Left hindlimb (tissue), 1 donor: ENCODE results near the gene IP6K1.
"Not testable (repeated sequence)": the region's sequence is repeated elsewhere in the genome, so short reads cannot be mapped to it uniquely, and the experiment has no call there.

Experiments used
- DNase-seq: peaks from one replicate; pipeline ENCODE4 v3.0.0-alpha.2; 2018

IP6K1 gene

DNA sequence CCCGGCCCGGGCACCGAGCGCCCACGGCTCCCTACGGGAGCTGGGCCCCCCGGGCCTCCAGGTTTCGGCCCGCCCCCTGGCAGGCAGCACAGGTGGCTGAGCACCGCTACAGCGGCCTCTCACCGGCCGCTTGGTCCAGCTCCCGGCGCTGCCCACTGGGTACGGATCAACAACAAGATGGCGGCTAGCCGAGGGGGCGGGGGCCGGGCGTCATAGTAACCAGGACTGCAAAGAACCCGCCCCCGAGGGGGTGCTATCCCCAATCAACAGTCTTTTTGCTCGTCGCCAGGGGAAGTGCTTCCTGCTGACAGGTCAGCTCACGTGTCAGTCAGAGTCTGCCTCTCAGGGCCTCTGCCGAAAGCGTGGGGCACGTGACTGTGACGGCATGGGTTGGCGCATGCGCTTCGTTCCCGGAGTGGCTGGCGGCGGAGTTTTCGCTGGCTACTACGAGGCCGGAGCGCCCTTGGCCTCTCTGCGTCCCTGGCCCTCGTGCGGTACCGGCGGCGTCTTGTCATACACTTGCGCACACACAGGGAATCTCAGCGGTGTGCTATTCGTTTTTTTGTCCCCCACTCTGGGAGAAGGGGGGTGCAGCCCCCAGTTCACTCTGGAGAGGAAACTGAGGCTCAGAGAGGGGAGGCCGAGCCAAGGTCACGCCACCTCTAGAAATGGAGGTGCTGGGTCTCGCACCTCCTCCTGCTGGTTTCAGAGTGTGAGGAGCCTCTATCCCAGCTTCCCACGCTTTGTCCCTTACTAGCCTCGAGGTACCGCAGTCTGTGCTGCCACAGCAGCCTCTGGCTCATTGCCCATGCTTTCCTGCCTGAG is at the start of gene IP6K1:
Gene IP6K1, minus strand, starts transcription at position 186 of the 825 bp plus-strand sequence. CDS start 38,502 bp downstream, outside the sequence.
- DNase-seq, result peak; percentile 100

DNA sequence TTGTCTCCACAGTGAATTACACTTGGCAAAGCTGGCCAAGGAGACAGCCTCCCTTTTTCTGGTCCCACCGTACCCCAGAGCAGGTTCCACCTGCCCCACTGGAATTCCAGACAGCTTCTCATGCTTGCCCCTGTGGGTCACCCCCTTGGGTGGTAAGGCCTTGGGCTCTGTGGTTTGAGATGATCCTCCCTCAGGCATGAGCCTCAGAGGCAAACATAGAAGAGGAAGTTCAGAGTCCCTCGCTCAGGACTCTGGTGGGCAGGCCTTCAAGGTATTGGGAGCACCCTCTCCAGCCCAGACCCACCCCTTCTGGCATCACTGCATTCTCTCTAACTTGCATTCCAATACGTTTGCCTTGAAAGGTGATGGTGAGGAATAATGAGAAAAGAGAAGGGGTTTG is 45.0 kb upstream of the IP6K1 start:
- DNase-seq, result no peak

DNA sequence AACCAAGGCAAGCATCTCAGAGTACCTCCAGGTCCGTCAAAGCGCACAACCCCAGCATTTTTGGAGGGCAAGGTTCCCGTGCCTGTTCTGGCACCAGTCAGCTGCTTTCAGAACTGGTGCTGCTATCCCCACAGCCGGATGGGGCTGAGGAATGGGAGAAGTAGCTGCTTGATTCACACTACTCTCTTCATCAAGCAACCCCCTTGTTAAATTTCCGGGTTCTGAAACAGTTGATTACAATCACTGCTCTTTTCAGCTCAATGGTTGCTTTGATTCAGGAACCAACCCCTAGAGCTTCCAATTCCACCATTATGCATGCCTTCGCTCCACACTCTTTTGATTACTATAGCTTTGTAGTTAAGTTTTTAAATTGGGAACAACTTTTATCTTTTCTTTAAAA is 39.7 kb upstream of the IP6K1 start:
- no peak for DNase-seq

DNA sequence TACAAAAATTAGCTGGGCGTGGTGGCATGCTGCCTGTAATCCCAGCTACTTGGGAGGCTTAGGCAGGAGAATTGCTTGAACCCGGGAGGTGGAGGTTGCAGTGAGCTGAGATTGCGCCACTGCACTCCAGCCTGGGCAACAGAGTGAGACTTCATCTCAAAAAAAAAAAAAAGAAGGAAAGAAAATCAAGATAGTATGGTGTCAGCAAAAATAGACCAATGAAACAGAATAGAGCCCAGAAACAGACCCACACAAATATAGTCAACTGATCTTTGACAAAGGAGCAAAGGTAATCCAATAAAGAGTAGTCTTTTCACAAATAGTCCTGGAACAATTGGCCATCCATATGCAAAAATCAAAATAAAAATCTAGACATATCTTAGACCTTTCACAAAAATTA is 36.8 kb upstream of the IP6K1 start:
- not testable (repeated sequence) for DNase-seq

DNA sequence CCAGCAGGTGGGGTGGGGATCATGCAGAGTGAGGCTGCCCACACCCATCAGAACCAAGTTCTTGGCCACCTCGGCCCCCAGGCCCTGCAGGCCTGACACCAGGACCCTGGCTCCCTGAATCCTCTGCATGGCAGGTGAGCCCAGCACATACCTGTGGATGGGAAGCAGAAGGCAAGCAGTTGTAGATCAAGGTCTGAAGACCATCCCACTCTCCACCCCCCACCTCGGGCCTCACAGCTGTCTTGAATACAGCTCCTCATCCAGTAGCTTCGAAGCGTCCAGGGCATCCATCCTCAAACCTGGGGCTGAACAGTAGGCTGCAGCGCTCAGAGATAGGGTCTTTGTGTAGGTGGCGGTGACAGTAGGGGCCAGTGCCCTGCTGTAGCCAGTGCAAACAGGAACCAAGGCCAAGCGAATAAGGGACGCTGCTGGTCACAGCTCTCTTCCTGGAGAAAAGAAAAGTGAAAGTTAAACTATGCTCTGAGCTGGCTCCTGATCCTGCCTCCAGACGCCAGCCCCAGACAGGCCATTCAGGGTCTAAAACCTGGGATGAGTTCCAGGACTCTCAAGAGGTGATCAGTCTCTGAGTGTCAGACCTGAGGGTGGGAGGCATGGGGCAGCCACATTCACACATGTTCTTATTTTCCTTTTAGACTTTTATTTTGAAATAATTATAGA is 27.3 kb upstream of the IP6K1 start, which contains the start of gene UBA7:
Gene UBA7, minus strand, starts transcription at position 457 of the 678 bp plus-strand sequence. Its CDS starts 166 bp downstream, at position 291.
- DNase-seq, result peak; percentile 64

DNA sequence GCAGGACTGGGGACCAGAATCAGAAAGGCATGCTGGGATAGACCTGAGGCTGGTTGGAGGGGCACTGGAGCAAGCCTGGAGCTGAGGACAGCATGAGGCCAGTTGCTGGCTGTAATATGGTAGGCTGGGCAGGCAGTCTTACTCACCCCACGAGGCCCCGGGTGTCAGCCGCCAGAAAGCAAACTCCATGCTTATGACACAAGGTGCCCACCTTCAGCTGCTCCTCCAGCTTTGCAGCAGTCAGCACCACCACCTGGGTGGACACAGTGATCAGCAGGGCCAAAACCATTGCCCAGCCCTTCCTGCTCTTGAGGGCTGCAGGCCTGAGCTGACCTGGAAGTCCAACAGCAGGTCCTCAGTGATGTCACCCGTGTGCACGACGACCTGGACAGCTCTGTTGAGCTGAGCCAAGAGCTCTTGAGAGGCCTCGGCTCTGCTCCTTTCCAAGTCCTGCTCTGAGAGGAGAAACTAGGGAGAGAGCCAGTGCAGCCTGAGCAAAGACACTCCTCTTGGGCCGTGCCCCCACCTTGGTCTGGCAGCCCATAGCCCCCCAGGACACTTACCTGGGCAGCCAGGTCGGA is 26.7 kb upstream of the IP6K1 start:
- no peak for DNase-seq

DNA sequence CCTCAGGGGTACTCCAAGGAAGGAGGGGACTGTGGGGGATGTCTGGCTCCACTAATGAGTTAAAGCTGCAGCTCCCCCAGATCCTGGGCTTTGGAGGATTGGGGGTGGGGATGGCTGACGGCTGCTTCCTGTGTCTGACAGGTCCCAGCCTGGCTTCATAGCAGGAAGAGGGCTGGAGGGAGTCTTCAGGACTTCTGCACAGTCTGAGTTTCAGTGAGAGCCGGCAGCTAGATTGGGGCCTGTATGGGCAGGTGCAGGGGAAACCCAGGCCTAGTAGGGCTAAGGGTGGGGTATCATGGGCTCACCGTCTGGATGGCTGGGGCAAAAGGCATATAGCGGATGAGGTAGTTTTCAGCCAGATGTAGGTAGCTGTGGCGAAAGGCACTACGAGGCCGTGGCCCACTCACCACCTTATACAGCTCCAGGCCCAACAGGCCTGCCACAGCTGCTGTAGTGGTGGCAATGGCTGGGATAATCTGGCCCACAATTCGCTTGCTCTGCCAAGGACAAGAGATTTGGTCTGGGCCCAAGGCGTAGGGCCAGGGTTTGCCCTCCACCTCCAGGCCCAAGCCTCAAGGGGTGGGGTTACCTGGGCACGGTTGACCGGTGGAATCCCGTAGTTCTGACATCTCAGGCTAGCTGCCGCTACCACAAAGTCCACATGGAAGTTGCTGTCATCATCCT is 21.2 kb upstream of the IP6K1 start:
- DNase-seq, result no peak

DNA sequence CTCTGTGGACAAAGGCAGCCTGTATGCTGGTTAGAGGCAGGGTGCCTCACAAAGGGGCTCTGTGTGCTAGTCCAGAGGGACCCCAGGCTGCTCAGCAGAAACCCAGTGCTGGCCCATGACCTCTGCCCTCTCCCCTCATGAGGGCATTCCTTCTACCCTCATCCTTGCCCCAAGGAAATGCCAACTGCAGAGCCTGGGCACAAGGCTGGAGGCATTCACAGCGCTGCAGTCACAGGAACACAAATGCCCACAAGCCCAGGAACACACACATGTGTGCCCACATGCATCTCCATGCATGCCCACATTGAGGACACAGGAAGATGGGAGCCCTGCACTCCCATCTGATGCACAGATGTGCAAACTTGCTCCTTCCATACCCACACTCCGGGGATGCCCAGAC is 20.5 kb upstream of the IP6K1 start:
- DNase-seq, result no peak

DNA sequence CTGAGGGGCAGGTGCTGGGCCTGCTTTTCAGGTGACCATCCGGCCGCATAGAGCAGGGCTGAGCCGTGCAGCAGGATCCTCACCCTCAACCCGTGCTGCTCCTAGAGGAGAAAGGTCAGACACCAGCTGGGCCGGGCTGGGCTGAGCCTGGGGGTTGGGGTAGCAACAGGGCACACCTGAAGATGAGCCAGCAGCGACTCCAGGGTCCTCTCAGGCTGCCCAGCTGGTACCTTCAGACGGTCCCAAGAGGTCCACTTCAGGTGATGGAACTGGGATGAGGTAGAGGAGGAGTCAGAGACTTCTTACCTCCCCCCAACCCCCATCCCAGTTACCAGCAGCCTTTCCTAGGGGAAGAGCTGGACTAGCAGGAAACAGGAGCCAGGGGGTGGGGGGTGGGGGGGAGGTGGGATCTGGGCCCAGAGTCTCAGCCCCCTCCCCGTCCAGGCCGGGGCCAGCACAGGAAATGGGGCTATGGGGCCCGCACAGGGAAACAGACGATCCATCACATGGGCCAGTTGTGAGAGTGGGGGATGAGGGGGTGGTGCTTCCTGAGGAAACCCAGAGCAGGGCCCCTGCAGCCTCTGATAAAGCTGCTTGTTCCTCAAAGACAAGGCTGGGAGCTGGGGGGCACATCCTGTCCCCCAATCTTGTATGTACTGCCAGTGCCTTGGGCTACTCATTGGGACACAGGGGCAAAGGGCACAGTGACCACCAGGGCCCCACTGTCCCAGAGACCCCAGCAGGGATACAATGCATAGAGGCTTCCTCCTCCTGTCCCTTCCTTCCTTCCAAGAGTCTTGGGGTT is 19.8 kb upstream of the IP6K1 start:
- peak; percentile 94 for DNase-seq

DNA sequence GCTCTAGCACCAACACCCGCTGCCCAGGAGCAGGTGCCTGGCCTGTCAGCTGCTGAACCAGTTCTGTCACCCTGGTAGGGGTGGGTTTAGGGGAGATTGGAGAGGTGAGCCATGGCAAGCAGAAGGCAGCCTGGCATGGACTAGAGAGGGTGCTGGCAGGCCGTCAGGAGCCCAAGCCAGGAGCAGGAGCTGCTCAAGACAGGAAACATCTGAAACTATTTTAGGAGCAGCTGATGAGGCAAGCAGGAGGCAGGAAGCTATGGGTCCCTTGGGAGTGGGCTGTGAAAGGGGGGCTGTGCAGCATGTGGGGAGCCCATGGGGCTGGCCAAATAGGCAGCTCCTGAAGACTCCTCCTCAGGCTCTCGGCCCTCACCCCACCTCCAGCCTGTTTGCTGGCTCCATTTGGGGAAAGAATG is 19.0 kb upstream of the IP6K1 start:
- DNase-seq, result peak; percentile 94

DNA sequence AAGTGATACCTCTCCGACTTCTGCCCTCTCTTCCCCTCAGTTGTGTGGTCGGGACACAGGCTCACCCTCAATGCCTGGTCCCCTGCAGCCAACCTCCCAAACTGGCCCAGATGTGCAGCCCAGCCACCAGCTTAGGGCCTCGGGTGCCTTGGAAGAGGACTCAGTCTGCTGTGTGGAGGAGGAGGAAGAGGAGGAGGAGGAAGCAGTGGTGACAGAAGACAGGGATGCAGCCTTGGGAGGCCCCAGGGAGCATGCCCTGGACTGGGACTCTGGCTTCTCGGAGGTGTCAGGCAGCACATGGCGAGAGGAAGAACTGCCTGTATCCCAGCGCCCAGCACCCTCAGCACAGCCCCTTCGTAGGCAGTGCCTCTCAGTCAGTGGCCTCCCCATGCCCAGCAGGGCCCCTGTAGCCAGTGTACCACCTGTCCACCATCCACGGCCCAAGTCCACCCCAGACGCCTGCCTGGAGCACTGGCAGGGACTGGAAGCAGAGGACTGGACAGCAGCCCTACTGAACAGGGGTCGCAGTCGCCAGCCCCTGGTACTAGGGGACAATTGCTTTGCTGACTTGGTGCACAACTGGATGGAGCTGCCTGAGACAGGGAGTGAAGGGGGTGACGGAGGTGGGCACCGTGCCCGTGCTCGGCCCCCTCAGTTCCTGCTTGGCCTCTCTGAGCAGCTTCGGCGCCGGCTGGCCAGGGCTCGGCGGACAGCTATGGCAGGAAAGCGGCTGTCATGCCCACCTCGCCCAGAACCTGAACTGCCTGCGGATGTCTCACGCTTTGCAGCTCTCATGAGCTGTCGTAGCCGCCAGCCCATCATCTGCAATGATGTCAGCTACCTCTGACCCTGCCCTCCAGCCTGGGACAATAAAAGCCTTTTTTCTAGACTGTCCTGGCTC is 18.0 kb upstream of the IP6K1 start:
- peak; percentile 57 for DNase-seq

DNA sequence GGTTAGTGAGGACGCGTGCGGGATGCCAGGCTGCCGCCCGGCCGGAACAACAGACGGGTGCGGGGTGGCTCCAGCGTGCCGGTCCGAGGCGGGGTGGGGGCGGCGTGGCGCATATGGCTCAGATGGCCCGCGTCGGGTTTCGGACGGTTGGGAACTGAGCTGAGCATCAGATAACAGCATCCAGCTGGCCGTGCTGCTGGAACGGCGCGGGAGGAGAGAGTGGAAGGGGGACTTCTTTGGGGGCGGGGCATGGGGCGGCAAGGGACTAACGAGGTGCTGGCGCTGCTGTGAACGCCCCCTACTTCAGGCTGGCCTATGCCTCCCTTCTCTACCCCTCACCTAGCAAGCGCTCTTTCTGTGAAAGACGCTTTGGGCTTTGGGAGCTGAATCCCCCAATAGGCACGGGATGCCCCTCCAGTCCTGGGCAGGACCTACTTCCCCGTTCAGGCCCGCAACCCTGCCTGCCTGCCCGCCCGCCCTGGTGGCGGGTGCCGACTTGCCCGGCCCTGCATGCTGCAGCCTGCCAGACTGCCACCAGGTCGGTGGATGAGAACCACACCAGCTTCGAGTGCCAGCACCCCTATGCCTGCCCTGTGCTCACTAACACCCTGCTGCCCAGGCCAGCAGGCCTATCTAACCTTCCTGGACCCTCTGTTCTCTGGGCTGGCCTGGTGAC is 17.3 kb upstream of the IP6K1 start:
- DNase-seq, result peak; percentile 82

DNA sequence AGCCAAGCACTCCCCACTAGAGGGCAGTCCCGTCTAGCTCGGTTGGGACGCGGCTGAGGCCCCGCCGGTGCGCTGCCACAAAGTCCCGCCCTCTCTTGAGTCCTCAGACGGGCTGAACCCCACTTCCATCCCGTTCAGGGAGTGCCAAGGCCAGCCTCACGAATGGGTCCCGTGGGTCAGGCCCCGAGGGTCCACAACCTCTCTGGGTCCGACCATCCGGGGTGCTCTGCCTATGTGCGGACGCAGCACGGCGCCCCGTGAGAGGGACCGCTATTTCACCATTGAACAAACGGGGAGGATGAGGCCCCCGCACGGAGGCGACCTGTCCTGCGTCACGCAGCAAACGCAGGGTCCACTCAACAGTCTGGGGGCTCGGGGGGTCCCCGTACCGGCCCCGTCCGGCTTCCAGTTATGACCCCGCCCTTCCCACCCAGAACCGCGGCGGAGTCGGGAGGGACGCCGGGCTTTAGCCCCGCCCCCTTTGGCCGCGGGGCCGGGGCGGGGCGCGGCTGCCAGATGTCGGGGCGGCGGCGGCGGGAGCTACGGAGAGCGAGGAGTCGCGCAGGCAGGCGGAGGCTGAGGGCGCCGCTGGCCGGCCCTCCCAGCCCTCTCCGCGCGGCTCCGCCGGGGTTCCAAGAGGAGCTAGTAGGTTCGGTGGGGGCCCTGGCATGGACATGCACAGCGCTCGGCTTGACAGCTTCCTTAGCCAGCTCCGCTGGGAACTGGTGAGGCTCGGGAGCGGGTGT is 16.6 kb upstream of the IP6K1 start, which contains the start of gene INKA1:
Gene INKA1, plus strand, starts transcription at position 543 of the 746 bp plus-strand sequence. Its CDS starts 132 bp downstream, at position 675.
- peak; percentile 91 for DNase-seq

DNA sequence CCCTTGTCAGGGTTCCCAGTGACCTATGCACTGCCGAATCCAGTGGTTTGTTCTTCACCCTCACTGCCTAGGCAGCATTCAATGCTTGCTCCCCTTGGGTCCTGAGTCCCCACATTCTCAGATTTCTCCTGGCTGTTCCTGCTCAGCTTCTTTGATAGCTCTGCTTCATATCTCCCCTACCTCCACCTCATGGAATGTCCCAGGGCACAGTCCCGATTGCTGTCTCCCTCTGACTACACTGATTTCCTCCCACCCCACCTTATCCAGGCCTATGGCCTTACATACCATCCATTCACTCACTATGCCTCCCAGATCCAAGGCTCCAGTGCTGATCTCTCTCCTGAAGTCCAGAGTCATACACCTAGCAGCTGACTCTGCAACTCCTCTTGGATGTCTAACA is 14.8 kb upstream of the IP6K1 start:
- no peak for DNase-seq

DNA sequence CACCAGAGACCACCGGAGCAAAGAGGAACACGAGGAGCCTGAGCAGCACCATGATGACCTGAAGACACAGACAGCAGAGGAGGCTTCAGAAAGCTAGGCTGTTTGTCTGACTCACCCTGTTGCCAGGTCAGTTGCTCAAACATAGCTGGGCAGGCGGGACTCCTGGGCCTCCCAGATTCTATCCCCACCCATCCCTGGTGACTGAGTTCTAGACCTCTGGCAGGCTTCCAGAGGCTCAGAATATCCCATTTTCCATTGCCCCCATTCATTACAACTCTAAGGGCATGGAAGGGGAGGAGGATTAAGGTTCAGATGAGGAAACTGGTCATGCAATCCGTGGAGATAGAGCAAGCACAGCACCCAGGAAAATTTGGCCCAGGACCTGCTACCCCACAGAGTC is 13.4 kb upstream of the IP6K1 start, which contains the start of gene CDHR4:
Gene CDHR4, minus strand, starts transcription at position 113 of the 400 bp plus-strand sequence. Its CDS starts 61 bp downstream, at position 52.
- DNase-seq, result no peak

DNA sequence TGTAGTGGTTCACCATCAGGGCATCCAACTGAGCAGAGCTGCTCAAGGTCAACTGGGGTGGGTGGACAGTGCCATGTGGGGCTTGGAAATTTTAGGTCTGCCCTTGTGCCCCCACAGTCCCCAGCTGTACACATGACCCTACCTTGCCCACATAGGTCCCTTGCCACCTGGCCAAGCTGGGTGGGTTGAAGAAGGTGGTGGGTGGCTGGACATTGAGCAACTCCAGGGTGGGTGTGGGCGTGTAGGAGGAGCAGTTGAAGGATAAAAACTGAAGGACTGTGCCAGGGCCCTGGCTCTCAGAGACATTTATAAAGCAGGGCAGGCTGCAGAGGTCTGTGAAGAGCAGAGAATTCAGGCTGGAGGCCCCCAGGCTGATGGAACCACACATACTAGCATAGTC is 12.8 kb upstream of the IP6K1 start:
- DNase-seq, result no peak

DNA sequence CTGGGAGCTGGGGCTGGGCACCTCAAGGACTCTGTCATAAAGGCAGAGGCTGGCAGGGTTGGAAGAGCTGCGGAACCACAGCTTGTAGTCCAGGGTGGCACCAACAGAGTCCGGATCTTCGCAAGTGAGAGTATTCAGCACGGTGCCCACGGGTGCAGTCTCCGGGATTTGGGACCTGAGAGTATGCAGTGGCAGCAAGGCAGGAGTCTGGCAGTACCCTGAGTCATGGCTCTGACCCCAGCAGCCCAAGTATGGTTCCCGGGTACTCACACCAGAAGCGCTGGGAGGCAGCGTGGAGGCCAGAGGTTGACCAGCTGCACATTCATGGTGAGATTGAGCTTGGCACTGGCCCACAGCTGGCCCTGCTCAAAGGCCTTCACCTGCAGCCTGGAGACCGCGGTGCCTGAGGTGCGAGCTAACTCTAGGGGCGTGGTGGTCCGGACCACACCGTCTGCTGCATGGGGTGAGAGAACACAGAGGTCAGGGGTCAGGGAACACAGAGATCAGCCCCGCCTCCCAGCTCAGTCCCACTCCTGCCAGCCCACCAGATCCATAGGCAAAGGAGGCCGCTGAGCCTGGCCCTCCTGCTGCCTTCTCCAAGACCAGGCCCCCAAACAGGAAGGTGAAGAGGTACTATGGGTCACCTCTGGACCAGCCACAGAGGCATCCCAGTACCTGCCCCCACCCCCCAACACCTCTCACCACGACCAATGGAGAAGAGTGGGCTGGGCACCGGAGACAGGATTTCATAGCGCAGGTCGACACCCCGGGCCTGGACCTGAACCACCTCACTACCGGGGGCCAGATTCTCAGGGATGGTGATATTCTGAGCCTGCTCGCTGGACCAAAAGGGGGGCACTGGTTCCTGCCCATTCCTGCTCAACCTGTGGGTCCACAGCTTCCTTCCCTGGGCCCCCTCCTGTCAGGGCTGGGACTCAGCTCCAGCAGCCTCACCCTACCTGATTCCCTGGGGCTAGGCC is 8.9 kb upstream of the IP6K1 start:
- no peak for DNase-seq

DNA sequence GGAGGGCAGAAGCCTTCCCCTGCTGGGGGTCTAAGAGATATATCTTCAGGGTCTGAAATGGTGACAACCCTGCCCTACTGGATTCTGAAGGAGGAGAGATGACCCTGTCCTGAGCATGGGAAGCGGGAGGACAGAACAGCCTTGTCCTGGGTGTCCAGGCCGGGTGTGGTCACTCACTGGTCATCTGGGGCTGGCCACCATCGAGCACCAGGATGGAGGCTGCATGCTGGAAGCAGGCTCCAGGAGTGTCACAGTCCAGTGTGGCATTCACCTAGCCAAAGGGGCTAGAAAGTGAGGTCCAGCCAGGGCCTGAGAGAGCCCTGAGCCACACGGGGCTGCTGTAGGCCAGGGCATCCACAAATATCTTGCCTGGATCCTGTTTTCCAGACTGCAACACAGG is 8.1 kb upstream of the IP6K1 start:
- no peak for DNase-seq
